HG02943 (cell line): ENCODE results near the gene TM9SF4.
"Not testable (repeated sequence)": the region's sequence is repeated elsewhere in the genome, so short reads cannot be mapped to it uniquely, and the experiment has no call there.

Source experiments
- ATAC-seq: cut with Tn5 transposase; IDR thresholded peaks from one replicate; pipeline ENCODE4 v1.9.1; 2021; ENCODE audit warnings: mild to moderate bottlenecking, low read depth, moderate library complexity; ENCODE audit not compliant: unreplicated experiment

TM9SF4 gene

DNA sequence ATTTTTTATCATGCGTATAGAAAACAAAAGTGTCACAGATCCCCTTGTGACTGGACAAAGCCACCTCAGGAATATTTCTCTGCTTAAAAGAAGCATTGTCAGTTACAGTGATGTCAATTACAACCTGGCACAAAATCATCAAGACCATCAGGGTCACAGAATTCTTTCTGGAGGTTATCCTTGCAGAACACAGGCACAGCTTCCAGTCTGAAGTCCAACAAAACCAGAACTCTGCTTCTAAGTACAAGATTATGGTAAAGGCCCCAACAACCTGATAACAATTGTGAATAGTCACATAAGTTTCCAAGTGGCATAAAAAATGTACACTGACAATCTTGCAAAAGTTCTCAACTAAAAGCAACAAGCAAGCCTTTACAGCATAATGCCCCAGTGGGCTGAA, 77.0 kb downstream of the TM9SF4 start:
- no peak for ATAC-seq

DNA sequence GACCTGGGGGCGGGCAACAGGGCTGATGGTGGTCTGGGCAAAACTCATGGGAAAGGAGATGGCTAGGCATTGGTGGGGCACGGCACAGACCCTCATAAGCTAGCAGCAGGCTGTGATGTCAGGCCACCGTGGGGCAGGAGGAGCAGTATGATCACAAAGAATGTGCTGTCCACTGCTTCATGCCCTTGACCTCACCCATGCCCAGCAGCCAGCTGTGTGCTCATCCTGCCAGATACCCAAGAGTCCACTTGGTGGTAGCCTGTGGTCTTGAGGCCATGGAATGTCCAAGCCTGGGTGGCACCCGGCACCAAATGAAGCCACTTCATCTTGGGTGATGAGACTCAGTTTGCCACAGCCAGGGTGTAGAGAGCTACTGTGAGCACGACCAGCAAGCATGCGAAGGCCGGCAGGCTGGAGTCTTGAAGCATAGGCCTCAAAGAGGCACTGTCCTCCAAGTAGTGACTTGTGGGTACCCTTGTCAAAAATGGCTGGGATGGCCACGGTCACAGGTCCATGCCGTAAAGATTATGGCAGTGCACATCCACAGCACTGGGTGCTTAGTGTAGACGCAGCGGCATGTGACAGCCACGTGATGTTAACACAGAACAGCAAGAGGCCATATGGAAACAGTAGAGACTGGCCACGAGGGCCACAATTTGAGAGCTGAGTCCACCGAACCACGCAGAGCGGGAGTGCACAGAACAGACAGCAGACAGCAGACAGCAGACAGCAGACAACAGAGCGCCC, 79.0 kb downstream of the TM9SF4 start:
- no peak for ATAC-seq

DNA sequence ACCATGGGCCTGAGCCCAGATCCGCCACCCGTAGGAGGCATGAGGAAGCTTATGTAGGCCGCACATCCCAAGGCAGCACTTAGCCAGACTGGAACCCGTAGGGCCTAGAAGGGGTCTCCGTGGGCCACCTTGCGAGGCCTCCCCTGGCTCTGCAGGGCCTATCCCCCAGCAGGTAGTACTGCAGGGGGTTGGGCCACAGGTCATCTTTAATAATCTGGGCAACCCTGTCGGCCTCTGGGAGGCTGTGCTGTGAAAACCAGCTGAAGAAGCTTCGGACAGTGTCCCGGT, 79.6 kb downstream of the TM9SF4 start:
- ATAC-seq = no peak

GRCh38 chr20:32189691-32190615, 80.4 kb downstream of the TM9SF4 start:
- no peak for ATAC-seq

- no peak for ATAC-seq
Observed at GRCh38 chr20:32190616-32191415, 81.3 kb downstream of the TM9SF4 start.

GRCh38 chr20:32191422-32191821, 81.9 kb downstream of the TM9SF4 start:
- no peak for ATAC-seq

DNA sequence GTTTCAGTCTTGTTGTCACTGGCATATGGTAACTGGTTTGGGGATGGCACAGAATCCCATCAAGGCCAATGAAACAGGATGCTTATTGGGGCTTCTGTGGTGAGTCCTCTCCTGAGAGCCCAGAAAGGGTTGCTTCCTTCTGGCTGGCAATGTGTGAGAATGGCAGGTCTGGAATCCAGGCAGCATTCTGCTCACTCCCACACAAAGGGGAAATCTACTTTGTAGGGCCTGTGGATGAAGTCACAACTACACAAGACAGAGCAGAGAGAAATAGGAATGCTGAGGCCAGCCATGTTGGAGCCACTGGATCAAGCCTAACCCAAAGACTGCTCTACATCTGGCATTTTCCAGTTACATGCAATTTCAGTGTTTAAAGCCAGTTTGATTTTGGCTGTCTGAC, 82.4 kb downstream of the TM9SF4 start:
- ATAC-seq = no peak

DNA sequence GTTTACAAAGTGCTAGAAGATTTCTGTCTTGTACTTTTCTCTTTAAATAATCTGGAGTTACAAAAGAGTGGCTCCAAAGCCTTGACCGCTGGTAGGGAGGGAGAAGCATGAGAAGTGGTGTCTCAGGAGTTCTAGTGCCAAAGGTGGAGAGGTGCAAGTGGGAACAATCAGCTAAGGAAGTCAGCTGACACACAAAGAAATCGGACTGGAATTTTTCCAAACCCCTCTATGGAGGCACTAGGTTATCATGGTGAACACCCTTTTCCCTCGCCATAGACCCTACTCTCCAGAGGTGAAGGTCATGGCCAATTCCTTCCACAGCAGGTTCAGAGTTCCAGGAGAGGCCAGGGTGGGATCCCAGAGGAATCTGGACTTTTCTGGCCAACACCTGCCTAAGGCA, 83.2 kb downstream of the TM9SF4 start:
- ATAC-seq = no peak

GRCh38 chr20:32193336-32193735, 83.8 kb downstream of the TM9SF4 start:
- ATAC-seq = not testable (repeated sequence)

- no peak for ATAC-seq
Observed at GRCh38 chr20:32193996-32194395, 84.5 kb downstream of the TM9SF4 start.

- ATAC-seq = no peak
Observed at GRCh38 chr20:32195581-32195980, 86.1 kb downstream of the TM9SF4 start.

DNA sequence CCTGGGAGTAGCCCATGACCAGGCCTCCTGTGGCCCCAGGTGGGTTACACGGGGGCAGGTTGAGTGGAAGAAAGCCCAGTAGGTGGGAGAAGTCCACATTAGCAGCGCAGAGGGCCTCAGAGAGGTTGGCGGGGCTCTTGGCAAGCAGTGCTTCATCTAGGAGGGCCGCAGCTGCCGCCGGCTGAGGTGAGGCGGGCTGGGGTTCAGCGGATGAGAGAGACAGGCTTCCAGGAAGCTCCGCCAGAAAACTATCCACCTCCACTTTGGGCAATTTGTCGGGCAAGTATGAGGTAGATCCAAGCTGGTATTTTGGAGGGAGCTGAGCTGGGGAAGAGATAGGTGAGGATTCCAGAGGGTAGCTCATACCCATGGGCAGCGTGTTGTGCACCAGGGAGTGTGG, 87.1 kb downstream of the TM9SF4 start:
- not testable (repeated sequence) for ATAC-seq

GRCh38 chr20:32197136-32197535, 87.6 kb downstream of the TM9SF4 start:
- ATAC-seq = not testable (repeated sequence)

GRCh38 chr20:32199006-32199405, 89.5 kb downstream of the TM9SF4 start:
- ATAC-seq = no peak

DNA sequence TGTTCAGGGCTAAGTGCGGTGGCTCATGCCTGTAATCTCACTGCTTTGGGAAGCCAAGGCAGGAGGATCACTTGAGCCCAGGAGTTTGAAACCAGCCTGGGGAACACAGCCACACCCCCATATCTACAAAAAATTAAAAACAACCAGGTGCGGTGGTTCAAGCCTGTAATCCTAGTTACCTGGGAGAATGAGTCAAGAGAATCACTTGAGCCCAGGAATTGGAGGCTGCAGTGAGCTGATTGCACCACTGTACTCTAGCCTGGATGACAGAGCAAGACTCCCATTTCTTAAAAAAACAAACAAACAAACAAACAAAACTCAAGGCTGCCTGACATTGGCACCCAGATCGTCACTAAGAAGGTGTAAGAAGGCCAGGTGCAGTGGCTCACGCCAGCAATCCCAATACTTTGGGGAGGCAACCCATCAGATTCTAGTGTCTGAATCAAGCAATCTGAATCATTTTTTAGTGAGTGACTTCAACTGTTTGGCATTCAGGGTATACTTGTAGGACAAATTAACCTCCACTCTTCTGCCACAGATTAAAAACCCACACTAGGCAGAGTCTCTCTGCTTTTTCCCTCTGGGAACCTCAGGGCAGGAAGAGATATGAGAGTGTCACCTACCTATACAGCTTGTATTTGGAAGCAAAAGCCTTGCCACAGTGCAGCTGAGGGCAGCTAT, 91.9 kb downstream of the TM9SF4 start:
- no peak for ATAC-seq

DNA sequence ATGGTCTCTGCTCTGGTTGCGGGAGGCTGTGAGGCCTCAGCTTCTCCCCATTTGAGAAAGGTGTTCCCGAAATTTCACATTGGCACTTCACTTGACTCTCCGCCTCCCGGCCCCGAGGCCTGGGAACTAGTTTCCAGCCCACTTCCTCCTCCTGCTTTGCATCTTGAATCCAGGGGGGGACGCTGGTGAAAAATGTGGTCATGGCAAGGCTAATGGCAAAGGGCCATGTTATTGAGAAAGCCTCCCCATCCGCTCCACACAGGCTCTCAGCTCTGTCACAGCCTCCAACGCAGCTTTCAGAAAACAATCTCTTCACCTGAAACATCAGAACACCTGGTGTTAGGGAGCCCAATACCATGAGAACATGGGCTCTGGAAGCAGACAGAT, 92.5 kb downstream of the TM9SF4 start:
- no peak for ATAC-seq

DNA sequence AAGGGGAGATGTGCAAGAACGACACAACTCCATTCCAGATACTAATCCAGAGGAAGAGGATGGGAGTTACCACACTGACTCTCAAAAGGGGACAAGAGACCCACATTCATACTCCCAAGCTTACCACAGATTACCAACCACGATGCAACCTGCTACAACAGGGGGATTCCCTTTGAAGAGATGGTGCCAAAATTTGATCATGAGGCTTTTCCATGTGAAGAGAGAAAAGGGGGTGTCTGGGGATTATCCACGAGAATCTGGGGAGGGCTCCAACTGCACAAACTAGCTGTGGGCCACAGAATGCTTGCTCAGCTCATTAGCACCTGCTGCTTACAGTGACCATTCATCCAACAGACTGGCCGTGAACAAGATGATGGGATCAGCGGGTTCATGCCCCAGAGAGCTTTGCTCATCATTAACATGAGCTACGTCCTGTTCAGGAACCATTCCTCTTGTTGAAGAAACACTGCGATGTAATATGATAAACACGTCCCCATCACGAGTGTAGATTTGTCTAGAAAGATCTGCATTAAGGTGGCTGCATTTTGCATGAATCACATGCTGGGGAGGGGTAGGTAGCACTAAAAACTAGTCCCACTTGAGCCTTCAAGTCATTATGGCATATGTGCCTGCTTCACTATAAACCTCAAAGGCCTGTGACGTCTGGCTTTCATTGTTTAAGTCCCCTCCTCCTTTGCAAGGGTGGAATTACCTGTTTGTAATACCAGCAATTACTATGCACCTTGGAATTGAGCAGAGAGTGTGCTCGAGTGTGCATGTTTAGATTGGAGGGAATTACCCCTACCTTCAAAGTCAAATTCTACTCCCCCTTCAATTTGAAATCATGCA, 94.1 kb downstream of the TM9SF4 start:
- ATAC-seq = no peak

DNA sequence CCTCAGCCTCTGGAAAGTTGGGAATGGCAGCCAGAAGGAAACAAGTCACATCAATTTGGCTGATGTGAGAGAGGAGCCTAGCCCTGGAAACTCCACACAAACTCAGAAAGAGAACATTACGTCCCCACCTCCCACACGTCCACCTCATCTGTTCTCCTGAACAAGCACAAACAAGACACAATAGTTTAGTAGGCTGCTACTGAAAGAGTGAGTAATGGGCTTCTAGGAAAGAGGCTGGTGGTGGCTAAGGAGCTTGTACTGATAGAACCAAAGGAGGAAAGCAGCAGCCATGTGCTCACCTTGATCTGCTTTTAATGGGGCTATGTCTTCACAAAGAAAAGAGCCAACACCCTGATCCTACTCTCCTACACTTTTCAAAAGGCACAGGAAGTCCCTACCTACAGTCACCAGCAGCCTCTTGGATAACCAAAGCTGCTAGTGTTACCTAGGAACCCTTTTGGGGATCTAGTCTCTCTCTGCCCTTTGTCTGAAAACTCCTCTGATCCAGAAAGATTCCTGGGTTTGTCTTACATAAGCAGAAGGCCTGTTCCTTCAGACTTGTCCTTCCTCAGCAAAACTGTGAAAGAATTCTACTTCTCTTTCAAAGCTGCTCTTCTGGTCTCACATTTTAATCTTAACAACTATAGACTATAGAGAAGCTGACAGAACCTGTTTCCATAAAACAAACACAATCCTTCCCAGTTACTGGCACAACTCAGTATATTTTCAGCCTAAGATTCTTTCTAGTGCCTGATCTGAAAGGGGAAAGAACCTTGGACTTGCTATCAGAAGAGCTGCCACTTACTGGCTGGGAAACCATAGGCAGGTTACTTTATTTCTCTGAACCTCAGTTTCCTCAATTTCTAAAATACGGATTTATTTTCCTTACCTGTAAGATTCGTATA, 94.9 kb downstream of the TM9SF4 start:
- no peak for ATAC-seq
